Peyer's patch (tissue), 4 donors: ENCODE results near the gene DMP1.

Experiments
- CTCF ChIP-seq, 6 experiments: fragments of 450-650 bp in 4 of 6; fragments of 200-600 bp in 2 of 6; sonication (generic) in 1 of 6; IDR thresholded peaks; one replicate each; pipeline ENCODE4 v1.5.1; 2017 to 2019; ENCODE audit warnings: antibody characterized with exemption in 6 of 6, mild to moderate bottlenecking in 3 of 6, moderate library complexity in 1 of 6
- POLR2A ChIP-seq, 2 donors: fragments of 450-650 bp; IDR thresholded peaks; one replicate each; pipeline ENCODE4 v1.5.1; 2017; ENCODE audit warnings: antibody characterized with exemption in 2 of 2, mild to moderate bottlenecking in 2 of 2, moderate library complexity in 2 of 2

- TF ChIP-seq CTCF (IDR thresholded peaks at IDR 0.05) = no peak
- TF ChIP-seq POLR2A (IDR thresholded peaks at IDR 0.05) = no peak
Measured at GRCh38 chr4:87601361-87601760, 48.7 kb upstream of the DMP1 start.
